Activated naive CD4-positive, alpha-beta T cell treated with anti-CD3 and anti-CD28 coated beads, Interleukin-2, amount 50 U/mL, for 72 hours (primary cell): ENCODE results near the gene RPTOR. TPM values are rescaled to one million over a fixed set of nuclear protein-coding genes. Genes with fewer than 3 reads are reported as not detected.
"Not testable (repeated sequence)": the region's sequence is repeated elsewhere in the genome, so short reads cannot be mapped to it uniquely, and the experiment has no call there.

Experiments
- ATAC-seq, 2 donors: fragments of 150-1000 bp; cut with Tn5 transposase; 2 replicates each; pipeline ENCODE4 v1.10.0; 2021; ENCODE audit warnings: mild to moderate bottlenecking in 2 of 2, moderate library complexity in 2 of 2
- DNase-seq, 2 donors: peaks; one replicate each; pipeline ENCODE4 v3.0.0; 2021 to 2022; ENCODE audit warnings: low spot score in 2 of 2
- H3K27ac Mint-ChIP-seq, 2 donors: one replicate each; pipeline ENCODE4 v1.8.0; 2022; ENCODE audit warnings: mild to moderate bottlenecking in 2 of 2, mixed read lengths in 2 of 2
- H3K36me3 Mint-ChIP-seq, 2 donors: one replicate each; pipeline ENCODE4 v1.8.0; 2022; ENCODE audit warnings: mixed read lengths in 2 of 2
- H3K9me3 Mint-ChIP-seq, 2 donors: one replicate each; pipeline ENCODE4 v1.8.0; 2022; ENCODE audit warnings: mixed read lengths in 2 of 2
- total RNA-seq, 2 donors: library from RNA; stranded (reverse); gene quantifications; one replicate each; pipeline ENCODE4 v1.2.3, GENCODE V29; 2022

RPTOR gene
- total RNA-seq, 2 donors from 2014 or later, result 59.5 to 128 TPM

- no peak overlapping the region for H3K27ac Mint-ChIP-seq
These were observed 16.1 kb upstream of the RPTOR start for GRCh38 chr17:80528536-80528935.

GRCh38 chr17:80529104-80529903 is 15.3 kb upstream of the RPTOR start:
- no peaks in the 10 kb centered on the region for H3K9me3 Mint-ChIP-seq

More at GRCh38 chr17:80528536-80528935, 16.1 kb upstream of the RPTOR start:
- no peaks in the 10 kb centered on the region for H3K9me3 Mint-ChIP-seq
- ATAC-seq, result no peak
- no peak for DNase-seq
- no peaks in the 10 kb centered on the region for H3K36me3 Mint-ChIP-seq

DNA sequence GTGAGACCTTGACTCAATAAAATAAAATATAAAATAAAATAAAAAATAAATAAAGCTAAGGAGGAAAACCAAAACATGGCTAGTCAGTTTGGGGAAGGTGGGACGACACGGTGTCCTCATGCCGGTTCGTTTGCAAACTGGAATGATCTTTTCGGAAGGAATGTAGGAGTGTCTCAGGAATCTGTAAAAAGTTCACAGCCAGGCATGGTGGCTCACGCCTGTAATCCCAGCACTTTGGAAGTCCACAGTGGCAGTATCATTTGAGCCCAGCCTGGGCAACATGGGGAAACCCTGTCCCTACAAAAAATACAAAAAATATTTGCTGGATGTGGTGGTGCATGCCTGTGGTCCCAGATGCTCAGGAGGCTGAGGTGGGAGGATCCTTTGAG is 14.7 kb upstream of the RPTOR start:
- Mint-ChIP-seq H3K36me3 (no peaks in the 10 kb centered on the region), H3K9me3 (no peaks in the 10 kb centered on the region), H3K27ac (no peak overlapping the region)
- DNase-seq (no peak), ATAC-seq (no peak)

More at GRCh38 chr17:80529104-80529903, 15.3 kb upstream of the RPTOR start:
- H3K36me3 Mint-ChIP-seq, result no peaks in the 10 kb centered on the region
- no peak for ATAC-seq
- DNase-seq, result no peak
- H3K27ac Mint-ChIP-seq, result no peak overlapping the region

GRCh38 chr17:80531400-80531799 is 13.2 kb upstream of the RPTOR start:
- no peak for DNase-seq

GRCh38 chr17:80537386-80537785 is 7.3 kb upstream of the RPTOR start:
- not testable (repeated sequence) for H3K27ac Mint-ChIP-seq, H3K36me3 Mint-ChIP-seq, DNase-seq, H3K9me3 Mint-ChIP-seq, ATAC-seq

More at GRCh38 chr17:80531400-80531799, 13.2 kb upstream of the RPTOR start:
- H3K27ac Mint-ChIP-seq, result no peak overlapping the region
- no peaks in the 10 kb centered on the region for H3K9me3 Mint-ChIP-seq
- no peak for ATAC-seq
- no peaks in the 10 kb centered on the region for H3K36me3 Mint-ChIP-seq

DNA sequence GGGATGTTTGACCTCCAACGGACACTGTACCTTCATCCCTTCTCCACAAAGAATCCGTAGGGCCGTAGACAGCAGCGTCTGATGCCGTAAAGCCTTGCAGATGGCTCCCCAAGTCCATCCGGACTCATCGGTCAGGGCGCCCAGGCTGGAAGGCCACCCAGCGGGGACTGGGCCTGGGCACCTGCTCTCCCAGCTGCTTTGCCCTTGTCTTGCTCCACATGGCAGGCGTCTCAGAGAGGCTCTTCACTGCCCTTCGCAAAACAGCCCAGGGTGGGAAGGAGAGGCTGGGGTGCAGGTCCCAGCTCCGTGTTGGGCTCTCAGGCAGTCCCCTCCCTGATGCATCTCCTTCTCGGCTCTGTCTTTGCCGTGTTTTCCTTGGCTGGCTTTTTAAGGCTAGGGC is 6.2 kb upstream of the RPTOR start:
- ATAC-seq (no peak), DNase-seq (no peak)
- Mint-ChIP-seq H3K36me3 (no peaks in the 10 kb centered on the region), H3K9me3 (no peaks in the 10 kb centered on the region), H3K27ac (no peak overlapping the region)

DNA sequence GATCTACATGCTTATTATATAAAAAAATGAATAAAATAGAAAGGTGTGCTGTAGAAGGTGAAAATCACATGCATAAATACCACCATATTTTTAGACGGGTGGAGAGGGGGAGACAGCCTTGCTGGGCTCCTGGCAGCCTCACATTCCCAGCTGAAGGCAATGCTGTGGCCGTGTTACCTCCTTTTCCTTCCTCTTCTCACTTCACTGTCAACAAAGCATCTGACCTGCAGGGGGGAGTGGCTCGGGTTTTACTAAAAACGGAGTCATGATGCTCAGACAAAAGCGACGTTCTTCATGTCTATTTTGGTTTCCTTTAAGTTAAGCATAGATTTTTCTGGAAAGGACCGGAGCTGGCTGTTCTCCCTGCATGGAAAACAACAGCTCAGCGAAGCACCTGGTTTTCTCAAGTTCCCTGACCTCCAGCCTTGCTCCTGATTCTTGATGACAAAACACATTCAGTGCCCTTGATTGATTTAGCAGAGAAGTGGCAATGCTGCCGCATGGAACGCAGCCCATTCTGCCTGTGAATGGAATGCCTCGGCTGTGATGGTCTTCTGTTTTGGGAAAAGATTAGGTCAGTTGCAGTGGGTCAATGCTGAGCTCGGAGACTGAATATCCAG is 5.5 kb upstream of the RPTOR start:
- no peaks in the 10 kb centered on the region for H3K36me3 Mint-ChIP-seq
- H3K9me3 Mint-ChIP-seq, result no peaks in the 10 kb centered on the region
- H3K27ac Mint-ChIP-seq, result no peak overlapping the region
- DNase-seq (no peak), ATAC-seq (no peak)

DNA sequence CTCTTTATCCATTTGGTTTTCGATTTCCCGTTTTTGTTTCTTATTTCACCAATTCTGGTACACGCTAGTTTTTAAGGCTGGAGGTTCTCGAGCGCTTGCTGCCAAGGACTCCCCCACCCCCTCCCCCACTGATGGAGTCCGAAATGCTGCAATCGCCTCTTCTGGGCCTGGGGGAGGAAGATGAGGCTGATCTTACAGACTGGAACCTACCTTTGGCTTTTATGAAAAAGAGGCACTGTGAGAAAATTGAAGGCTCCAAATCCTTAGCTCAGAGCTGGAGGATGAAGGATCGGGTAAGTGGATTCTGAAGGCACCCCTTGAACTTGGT is 825 bp downstream of the RPTOR start:
- no peaks in the 10 kb centered on the region for H3K9me3 Mint-ChIP-seq
- DNase-seq, result no peak
- peak overlapping the region; percentile 95 to 97 for H3K27ac Mint-ChIP-seq
- peaks cover 0 to 10% of the 10 kb centered on the region in 2 donors for H3K36me3 Mint-ChIP-seq
- peak in 1 of 2 donors; percentile 10 for ATAC-seq

DNA sequence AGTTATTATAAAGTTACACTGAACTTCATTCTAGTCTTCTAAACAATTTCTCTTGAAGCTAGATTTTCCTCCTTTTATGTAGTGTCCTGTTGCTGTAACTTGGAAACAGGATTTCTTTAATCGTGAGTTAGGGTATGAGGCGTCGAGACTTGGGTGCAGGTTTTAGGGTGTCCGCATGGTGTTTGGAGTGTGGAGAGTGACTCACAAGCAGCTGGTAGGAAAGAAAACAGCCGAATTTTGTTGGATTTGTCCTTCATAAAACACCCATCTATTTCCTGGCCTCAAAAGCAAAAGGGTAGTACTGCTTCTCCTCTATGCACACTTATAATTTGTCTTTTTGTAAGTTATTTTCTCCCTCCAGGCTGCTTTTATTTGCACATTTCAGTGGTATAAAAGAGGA is 1.6 kb downstream of the RPTOR start:
- Mint-ChIP-seq H3K36me3 (peaks cover 0 to 10% of the 10 kb centered on the region in 2 donors), H3K9me3 (no peaks in the 10 kb centered on the region), H3K27ac (peak overlapping the region in 1 of 2 donors; percentile 95)
- DNase-seq, result no peak
- no peak for ATAC-seq

DNA sequence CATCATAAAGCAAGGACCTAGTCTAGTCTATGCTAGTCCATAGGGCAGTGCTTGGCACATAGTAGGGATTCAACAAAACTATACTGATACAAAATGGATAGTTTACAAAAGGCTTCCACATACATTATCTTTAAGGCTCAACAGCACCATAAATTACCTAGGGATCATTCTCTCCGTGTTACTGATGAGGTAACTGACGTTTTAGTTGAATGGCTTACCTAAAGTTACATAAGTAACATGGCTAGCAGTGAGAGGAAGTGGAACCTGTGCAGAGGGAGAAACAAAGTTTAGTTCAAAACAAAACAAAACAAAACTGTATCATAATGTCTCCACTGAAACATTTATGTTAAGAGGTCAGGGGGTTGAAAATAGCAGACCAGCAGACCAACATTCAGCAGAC is 7.9 kb downstream of the RPTOR start:
- Mint-ChIP-seq H3K27ac (peak overlapping the region in 1 of 2 donors; percentile 39), H3K9me3 (no peaks in the 10 kb centered on the region), H3K36me3 (no peaks in the 10 kb centered on the region)
- DNase-seq (no peak), ATAC-seq (no peak)

GRCh38 chr17:80555266-80555665 is 10.6 kb downstream of the RPTOR start:
- Mint-ChIP-seq H3K27ac (peak overlapping the region in 1 of 2 donors; percentile 40), H3K9me3 (no peaks in the 10 kb centered on the region), H3K36me3 (no peaks in the 10 kb centered on the region)
- no peak for DNase-seq
- ATAC-seq, result no peak

DNA sequence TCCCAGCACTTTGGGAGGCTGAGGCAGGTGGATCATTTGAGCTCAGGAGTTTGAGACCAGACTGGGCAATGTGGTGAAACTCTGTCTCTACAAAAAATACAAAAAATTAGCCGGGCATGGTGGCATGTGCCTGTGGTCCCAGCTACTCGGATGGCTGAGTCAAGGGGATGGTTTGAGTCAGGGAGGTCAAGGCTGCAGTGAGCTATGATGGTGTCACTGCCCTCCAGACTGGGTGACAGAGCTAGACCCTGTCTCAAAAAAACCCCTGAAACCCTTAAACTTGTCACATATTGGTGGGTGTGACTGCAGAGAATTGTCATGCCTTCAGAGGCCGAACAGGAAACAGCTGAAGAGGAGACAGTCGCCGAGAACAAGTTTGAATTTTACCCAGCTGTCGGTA is 13.4 kb downstream of the RPTOR start:
- H3K27ac Mint-ChIP-seq, result peak overlapping the region in 1 of 2 donors; percentile 18
- no peaks in the 10 kb centered on the region for H3K36me3 Mint-ChIP-seq
- H3K9me3 Mint-ChIP-seq, result no peaks in the 10 kb centered on the region
- DNase-seq, result peak in 1 of 2 donors; percentile 61
- ATAC-seq, result peak; percentile 62 to 99

DNA sequence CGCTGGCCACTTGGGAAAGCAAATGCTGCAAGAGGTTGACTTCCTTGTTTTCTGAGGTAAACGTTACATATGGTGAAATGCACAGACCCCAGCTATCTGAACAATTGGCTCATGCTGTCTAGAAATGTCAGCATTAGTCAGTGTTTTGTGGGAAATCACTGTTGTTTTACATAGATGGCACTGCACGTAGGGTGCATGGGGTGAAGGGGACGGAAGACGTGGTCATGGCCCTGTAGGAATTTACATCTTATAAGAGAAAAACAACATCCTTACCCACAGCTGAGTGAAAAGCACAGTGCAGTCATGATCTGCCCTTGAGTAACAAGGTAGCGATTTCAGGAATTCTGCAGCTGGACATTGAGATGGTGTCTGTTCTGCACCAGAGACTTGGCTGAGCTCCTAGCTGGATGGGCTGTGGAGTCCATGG is 15.2 kb downstream of the RPTOR start:
- Mint-ChIP-seq H3K9me3 (no peaks in the 10 kb centered on the region), H3K36me3 (no peaks in the 10 kb centered on the region), H3K27ac (peak overlapping the region in 1 of 2 donors; percentile 11)
- DNase-seq, result no peak
- ATAC-seq, result no peak

DNA sequence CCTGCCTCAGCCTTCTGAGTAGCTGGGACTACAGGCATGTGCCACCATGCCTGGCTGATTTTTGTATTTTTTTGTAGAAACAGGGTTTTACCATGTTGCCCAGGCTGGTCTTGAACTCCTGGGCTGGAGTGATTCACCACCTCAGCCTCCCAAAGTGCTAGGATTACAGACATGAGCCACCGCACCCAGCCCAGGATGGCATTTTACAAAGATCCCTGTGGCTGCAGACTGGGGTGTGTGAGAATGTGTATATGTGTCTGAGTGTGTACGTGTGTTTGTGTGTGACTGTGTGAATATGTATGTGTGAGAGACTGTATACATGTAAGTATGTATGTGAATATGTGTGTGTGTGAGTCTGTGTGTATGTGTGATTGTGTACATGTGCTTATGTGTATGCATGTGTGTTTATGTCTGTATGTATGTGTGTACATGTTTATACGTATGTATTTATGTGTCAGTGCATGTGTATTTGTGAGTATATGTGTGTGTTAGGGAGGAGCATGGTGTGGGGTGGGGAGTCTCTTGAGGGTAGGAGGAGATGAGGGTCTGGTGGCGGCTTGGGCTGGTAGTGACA is 17.0 kb downstream of the RPTOR start:
- H3K9me3 Mint-ChIP-seq, result no peaks in the 10 kb centered on the region
- ATAC-seq (no peak), DNase-seq (no peak)
- H3K27ac Mint-ChIP-seq, result peak overlapping the region in 1 of 2 donors; percentile 46
- H3K36me3 Mint-ChIP-seq, result no peaks in the 10 kb centered on the region

DNA sequence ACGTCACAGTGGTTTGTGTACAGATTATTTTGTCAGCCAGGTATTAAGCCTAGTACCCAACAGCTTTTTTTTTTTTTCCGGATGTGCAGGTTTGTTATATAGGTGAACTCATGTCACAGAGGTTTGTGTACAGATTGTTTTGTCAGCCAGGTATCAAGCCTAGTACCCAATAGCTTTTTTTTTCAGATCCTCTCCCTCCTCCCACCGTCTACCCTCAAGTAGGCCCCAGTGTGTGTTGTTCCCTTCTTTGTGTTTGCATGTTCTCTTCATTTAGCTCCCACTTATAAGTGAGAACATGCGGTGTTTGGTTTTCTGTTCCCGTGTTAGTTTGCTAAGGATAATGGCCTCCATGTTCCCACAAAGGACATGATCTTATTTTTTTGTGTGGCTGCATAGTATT is 19.9 kb downstream of the RPTOR start:
- Mint-ChIP-seq H3K9me3 (no peaks in the 10 kb centered on the region), H3K27ac (no peak overlapping the region), H3K36me3 (peaks cover 0 to 6% of the 10 kb centered on the region in 2 donors)
- no peak for DNase-seq
- no peak for ATAC-seq

GRCh38 chr17:80565343-80566053 is 20.9 kb downstream of the RPTOR start:
- no peak overlapping the region for H3K27ac Mint-ChIP-seq
- DNase-seq, result no peak

DNA sequence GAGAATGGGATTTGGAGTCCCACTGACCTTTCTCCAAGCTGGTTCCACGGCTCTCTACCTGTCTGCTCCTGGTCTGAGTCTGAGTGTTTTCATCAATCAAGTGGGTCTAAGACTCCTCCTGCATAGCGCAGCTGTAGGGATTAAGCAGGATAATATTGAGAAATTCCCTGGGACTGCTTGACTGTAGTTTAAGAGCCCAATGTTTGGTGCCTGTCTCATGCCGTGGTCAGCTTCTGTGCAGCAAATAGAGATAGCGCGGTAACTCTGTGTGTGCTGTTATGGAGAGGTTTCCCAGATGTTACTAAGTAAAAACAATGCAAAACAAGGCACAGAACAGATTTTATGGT is 21.4 kb downstream of the RPTOR start:
- no peak overlapping the region for H3K27ac Mint-ChIP-seq
- ATAC-seq, result no peak
- peaks cover 0 to 10% of the 10 kb centered on the region in 2 donors for H3K36me3 Mint-ChIP-seq
- no peak for DNase-seq
- no peaks in the 10 kb centered on the region for H3K9me3 Mint-ChIP-seq

More at GRCh38 chr17:80565343-80566053, 20.9 kb downstream of the RPTOR start:
- H3K36me3 Mint-ChIP-seq, result peaks cover 0 to 6% of the 10 kb centered on the region in 2 donors
- no peak for ATAC-seq
- no peaks in the 10 kb centered on the region for H3K9me3 Mint-ChIP-seq
